Right lobe of liver (tissue), 4 donors: Measurements from ENCODE around the gene JUP.

Experiments
- POLR2A ChIP-seq: fragments of 450-650 bp; IDR thresholded peaks from one replicate; pipeline ENCODE4 v1.6.1; 2017; ENCODE audit warnings: antibody characterized with exemption, mild to moderate bottlenecking
- TF ChIP-seq, protein P1 (sequence below), 4 donors: fragments of 200-600 bp in 3 of 4; fragments of 450-650 bp in 1 of 4; IDR thresholded peaks; one replicate each; pipeline versions ENCODE4 v1.5.1 to v1.8.0; 2016 to 2022; ENCODE audit warnings: antibody characterized with exemption in 4 of 4, mild to moderate bottlenecking in 2 of 4
- donor health status: DM: no; HTN: no; CAD: no.
- donor health status: DM: no; HTN: no; CAD: no.
- donor health status: DM: no; HTN: yes; CAD: no.

DNA sequence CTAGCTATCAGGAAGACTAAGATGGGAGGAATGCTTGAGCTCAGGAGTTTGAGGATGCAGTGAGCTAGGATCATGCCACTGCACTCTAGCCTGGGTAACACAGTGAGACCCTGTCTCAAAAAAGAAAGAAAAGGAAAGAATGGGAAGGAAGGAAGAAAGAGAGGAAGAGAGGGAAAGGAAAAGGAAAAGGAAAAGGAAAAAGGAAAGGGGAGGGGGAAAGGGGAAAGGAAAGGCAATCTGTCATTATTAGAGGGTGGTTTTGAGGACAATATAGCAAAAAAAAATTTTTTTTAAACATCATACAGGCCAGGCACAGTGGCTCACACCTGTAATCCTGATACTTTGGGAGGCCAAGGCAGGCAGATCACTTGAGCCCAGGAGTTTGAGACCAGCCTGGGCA lies 20.4 kb downstream of the JUP start:
- TF ChIP-seq, protein P1, sequence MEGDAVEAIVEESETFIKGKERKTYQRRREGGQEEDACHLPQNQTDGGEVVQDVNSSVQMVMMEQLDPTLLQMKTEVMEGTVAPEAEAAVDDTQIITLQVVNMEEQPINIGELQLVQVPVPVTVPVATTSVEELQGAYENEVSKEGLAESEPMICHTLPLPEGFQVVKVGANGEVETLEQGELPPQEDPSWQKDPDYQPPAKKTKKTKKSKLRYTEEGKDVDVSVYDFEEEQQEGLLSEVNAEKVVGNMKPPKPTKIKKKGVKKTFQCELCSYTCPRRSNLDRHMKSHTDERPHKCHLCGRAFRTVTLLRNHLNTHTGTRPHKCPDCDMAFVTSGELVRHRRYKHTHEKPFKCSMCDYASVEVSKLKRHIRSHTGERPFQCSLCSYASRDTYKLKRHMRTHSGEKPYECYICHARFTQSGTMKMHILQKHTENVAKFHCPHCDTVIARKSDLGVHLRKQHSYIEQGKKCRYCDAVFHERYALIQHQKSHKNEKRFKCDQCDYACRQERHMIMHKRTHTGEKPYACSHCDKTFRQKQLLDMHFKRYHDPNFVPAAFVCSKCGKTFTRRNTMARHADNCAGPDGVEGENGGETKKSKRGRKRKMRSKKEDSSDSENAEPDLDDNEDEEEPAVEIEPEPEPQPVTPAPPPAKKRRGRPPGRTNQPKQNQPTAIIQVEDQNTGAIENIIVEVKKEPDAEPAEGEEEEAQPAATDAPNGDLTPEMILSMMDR (IDR thresholded peaks at IDR 0.05) = no peak
- no peak for TF ChIP-seq POLR2A
